ENCODE measurements around the gene SGTA.

The SGTA gene

GRCh38 chr19:2731181-2731995 lies 51.7 kb downstream of the SGTA start:
- no peak for DNase-seq (ENCODE audit: extremely low spot score, insufficient read length, low read depth)
- FAIRE-seq, result no peak

- no peak for FAIRE-seq
- no peak for DNase-seq (ENCODE audit: extremely low spot score, insufficient read length, low read depth)
Observed at GRCh38 chr19:2729943-2730818, 52.9 kb downstream of the SGTA start.

- DNase-seq (ENCODE audit: extremely low spot score, insufficient read length, low read depth) (no peak), FAIRE-seq (no peak)
Observed at GRCh38 chr19:2728783-2729387, 54.2 kb downstream of the SGTA start.

- FAIRE-seq (no peak), DNase-seq (ENCODE audit: extremely low spot score, insufficient read length, low read depth) (no peak)
Observed at GRCh38 chr19:2727640-2727944, 55.5 kb downstream of the SGTA start.

- no peak for FAIRE-seq
- DNase-seq (ENCODE audit: extremely low spot score, insufficient read length, low read depth), result no peak
Observed at GRCh38 chr19:2726904-2727639, 56.0 kb downstream of the SGTA start.

GRCh38 chr19:2726160-2726855 lies 56.8 kb downstream of the SGTA start:
- FAIRE-seq (no peak), DNase-seq (ENCODE audit: extremely low spot score, insufficient read length, low read depth) (no peak)

GRCh38 chr19:2724148-2724557 lies 58.9 kb downstream of the SGTA start:
- FAIRE-seq (no peak), DNase-seq (ENCODE audit: extremely low spot score, insufficient read length, low read depth) (no peak)

- FAIRE-seq, result no peak
Observed at GRCh38 chr19:2723747-2724146, 59.3 kb downstream of the SGTA start.

GRCh38 chr19:2723345-2723715 lies 59.7 kb downstream of the SGTA start:
- DNase-seq (ENCODE audit: extremely low spot score, insufficient read length, low read depth) (no peak), FAIRE-seq (no peak)

More at GRCh38 chr19:2723747-2724146, 59.3 kb downstream of the SGTA start:
- no peak for DNase-seq (ENCODE audit: extremely low spot score, insufficient read length, low read depth)

GRCh38 chr19:2722541-2723344 lies 60.3 kb downstream of the SGTA start:
- DNase-seq (ENCODE audit: extremely low spot score, insufficient read length, low read depth) (no peak), FAIRE-seq (no peak)

GRCh38 chr19:2721570-2722540 lies 61.2 kb downstream of the SGTA start:
- no peak for FAIRE-seq
- no peak for DNase-seq (ENCODE audit: extremely low spot score, insufficient read length, low read depth)

GRCh38 chr19:2720777-2721569 lies 62.1 kb downstream of the SGTA start, which contains the start of gene DIRAS1:
DIRAS1 (minus strand) TSS chr19:2721372; CDS start chr19:2717806, 3,566 bp downstream.
- no peak for DNase-seq (ENCODE audit: extremely low spot score, insufficient read length, low read depth)
- no peak for FAIRE-seq

- DNase-seq (ENCODE audit: extremely low spot score, insufficient read length, low read depth) (no peak), FAIRE-seq (no peak)
Observed at GRCh38 chr19:2719920-2720776, 62.9 kb downstream of the SGTA start.

- DNase-seq (ENCODE audit: extremely low spot score, insufficient read length, low read depth) (no peak), FAIRE-seq (no peak)
Observed at GRCh38 chr19:2719232-2719735, 63.8 kb downstream of the SGTA start.

- DNase-seq (ENCODE audit: extremely low spot score, insufficient read length, low read depth) (no peak), FAIRE-seq (no peak)
Observed at GRCh38 chr19:2717638-2718541, 65.2 kb downstream of the SGTA start.
